Smooth muscle cell (in vitro differentiated cells): Measurements from ENCODE around the gene C8G. TPM values are rescaled to one million over a fixed set of nuclear protein-coding genes. Genes with fewer than 3 reads are reported as not detected.

Experiments
- DNase-seq: peaks from one replicate; lab custom pipeline; 2025; ENCODE audit not compliant: unreplicated experiment; lab: John Stamatoyannopoulos, UW
- H2AFZ ChIP-seq: fragments of 200-600 bp; sonication (generic); 2 replicates; pipeline ENCODE4 v1.6.0; 2016; ENCODE audit warnings: antibody characterized with exemption, low read depth, mild to moderate bottlenecking
- H3F3A ChIP-seq: fragments of 200-600 bp; sonication (generic); 2 replicates; pipeline ENCODE4 v1.6.0; 2017; ENCODE audit warnings: antibody characterized with exemption, low read depth
- H3K27ac ChIP-seq: fragments of 200-600 bp; sonication (generic); 2 replicates; pipeline ENCODE4 v1.5.1; 2016; ENCODE audit warnings: low read depth, mild to moderate bottlenecking
- H3K27me3 ChIP-seq: fragments of 200-600 bp; sonication (generic); 2 replicates; pipeline ENCODE4 v1.6.1; 2016; ENCODE audit warnings: low read depth, mild to moderate bottlenecking
- H3K36me3 ChIP-seq: fragments of 200-600 bp; sonication (generic); 2 replicates; pipeline ENCODE4 v1.5.1; 2016; ENCODE audit warnings: low read depth
- H3K4me1 ChIP-seq: fragments of 200-600 bp; sonication (generic); 2 replicates; pipeline ENCODE4 v1.5.1; 2016; ENCODE audit warnings: low read depth
- H3K4me2 ChIP-seq: fragments of 200-600 bp; sonication (generic); 2 replicates; pipeline ENCODE4 v1.6.0; 2016; ENCODE audit warnings: mild to moderate bottlenecking
- H3K4me3 ChIP-seq: fragments of 200-600 bp; sonication (generic); 2 replicates; pipeline ENCODE4 v1.5.1; 2016; ENCODE audit warnings: mild to moderate bottlenecking
- H3K79me2 ChIP-seq: fragments of 200-600 bp; sonication (generic); 2 replicates; pipeline ENCODE4 v1.6.0; 2016; ENCODE audit warnings: low read depth, mild to moderate bottlenecking
- H3K9ac ChIP-seq: fragments of 200-600 bp; sonication (generic); 2 replicates; pipeline ENCODE4 v1.6.0; 2016; ENCODE audit warnings: low read depth
- H3K9me3 ChIP-seq: fragments of 200-600 bp; sonication (generic); replicated peaks from 2 replicates; pipeline ENCODE4 v1.5.1; 2016; ENCODE audit warnings: low read depth
- H4K20me1 ChIP-seq: fragments of 200-600 bp; sonication (generic); 2 replicates; pipeline ENCODE4 v1.6.0; 2016; ENCODE audit warnings: low read depth
- WGBS: methylation state at CpG from one replicate; pipeline ENCODE4 v1.1.7; 2016; ENCODE audit warnings: low lambda C conversion rate; 5-methylcytosine and 5-hydroxymethylcytosine counted together
- polyA plus RNA-seq: library from polyadenylated mRNA; unstranded; fragments of >200 nt; fragmentation: Nextera tagmentation; extraction: Ambion mirVana; gene quantifications from 2 replicates; pipeline ENCODE4 v1.2.1, GENCODE V29; 2016
- total RNA-seq: library from RNA; depleted of rRNA; stranded (reverse); fragments of >200 nt; gene quantifications from 2 replicates; pipeline ENCODE4 v1.2.3, GENCODE V29; 2014
- TF ChIP-seq, protein P1 (sequence below): fragments of 200-600 bp; sonication (generic); IDR thresholded peaks from 2 replicates; pipeline ENCODE4 v1.5.1; 2017; ENCODE audit warnings: borderline replicate concordance, mild to moderate bottlenecking, antibody characterized with exemption; ENCODE audit not compliant: insufficient read depth, poor library complexity, severe bottlenecking

The C8G gene
- total and polyA plus RNA-seq, 2 experiments from 2014 or later, result 1.4 TPM; not detected in 1

DNA sequence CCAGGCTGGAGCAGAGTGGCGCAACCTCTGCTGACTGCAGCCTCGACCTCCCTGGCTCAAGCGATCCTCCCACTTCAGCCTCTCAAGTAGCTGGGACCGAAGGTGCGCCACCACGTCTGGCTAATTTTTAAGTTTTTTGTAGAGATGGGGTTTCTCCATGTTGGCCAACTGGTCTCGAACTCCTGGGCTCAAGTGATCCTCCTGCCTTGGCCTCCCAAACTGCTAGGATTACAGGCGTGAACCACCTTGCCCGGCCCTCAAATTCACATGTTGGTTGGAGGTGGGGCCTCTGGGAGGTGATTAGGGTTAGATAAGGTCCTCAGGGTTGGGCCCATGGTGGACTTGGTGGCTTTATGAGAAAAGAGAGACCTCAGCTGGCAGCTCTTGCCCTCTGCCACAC is 17.1 kb downstream of the C8G start:
- no peak overlapping the region for H2AFZ ChIP-seq
- TF ChIP-seq, protein P1, sequence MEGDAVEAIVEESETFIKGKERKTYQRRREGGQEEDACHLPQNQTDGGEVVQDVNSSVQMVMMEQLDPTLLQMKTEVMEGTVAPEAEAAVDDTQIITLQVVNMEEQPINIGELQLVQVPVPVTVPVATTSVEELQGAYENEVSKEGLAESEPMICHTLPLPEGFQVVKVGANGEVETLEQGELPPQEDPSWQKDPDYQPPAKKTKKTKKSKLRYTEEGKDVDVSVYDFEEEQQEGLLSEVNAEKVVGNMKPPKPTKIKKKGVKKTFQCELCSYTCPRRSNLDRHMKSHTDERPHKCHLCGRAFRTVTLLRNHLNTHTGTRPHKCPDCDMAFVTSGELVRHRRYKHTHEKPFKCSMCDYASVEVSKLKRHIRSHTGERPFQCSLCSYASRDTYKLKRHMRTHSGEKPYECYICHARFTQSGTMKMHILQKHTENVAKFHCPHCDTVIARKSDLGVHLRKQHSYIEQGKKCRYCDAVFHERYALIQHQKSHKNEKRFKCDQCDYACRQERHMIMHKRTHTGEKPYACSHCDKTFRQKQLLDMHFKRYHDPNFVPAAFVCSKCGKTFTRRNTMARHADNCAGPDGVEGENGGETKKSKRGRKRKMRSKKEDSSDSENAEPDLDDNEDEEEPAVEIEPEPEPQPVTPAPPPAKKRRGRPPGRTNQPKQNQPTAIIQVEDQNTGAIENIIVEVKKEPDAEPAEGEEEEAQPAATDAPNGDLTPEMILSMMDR, result no peak
- H3K4me2 ChIP-seq, result no peak overlapping the region
- no peaks in the 10 kb centered on the region for H3F3A ChIP-seq
- no peak overlapping the region for H3K9ac ChIP-seq
- no peak overlapping the region for H3K4me3 ChIP-seq
- no peaks in the 10 kb centered on the region for H3K79me2 ChIP-seq
- no peak for DNase-seq
- no peaks in the 10 kb centered on the region for H3K4me1 ChIP-seq
- H3K27ac ChIP-seq, result no peak overlapping the region
- no peaks in the 10 kb centered on the region for H3K9me3 ChIP-seq
- no peaks in the 10 kb centered on the region for H4K20me1 ChIP-seq
- no peaks in the 10 kb centered on the region for H3K36me3 ChIP-seq
- no peaks in the 10 kb centered on the region for H3K27me3 ChIP-seq
- 98% methylated on average over 9 of the region's 9 CpGs for WGBS

DNA sequence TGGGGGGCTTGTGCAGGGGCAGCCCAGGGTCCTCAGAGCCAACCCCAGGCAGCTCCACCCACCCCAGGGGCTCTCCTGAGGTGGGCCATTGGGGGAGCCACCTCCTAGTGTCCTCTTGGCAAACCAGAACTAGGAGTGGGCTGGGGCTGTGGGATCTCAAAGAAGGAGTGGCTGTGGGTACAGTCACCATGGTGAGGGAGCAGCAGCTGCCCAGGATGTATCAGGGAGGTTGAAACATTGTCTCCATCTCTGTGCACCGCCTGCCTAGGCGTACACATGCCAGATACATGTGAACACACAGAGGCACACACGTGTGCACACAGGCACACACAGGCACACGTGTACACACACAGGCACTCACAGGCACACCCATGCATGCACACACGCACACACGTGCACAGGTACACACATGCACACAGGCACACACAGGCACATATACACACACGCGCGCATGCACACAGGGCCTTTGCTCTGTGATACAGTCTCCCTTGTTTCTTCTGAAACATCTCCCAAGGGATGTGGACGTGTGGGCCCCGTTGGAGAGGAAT is 17.7 kb downstream of the C8G start:
- no peaks in the 10 kb centered on the region for H3K27me3 ChIP-seq
- H3K9ac ChIP-seq, result no peak overlapping the region
- TF ChIP-seq, protein P1, result no peak
- no peak for DNase-seq
- no peaks in the 10 kb centered on the region for H3K4me1 ChIP-seq
- no peak overlapping the region for H2AFZ ChIP-seq
- no peaks in the 10 kb centered on the region for H3K36me3 ChIP-seq
- H3K79me2 ChIP-seq, result no peaks in the 10 kb centered on the region
- H3K27ac ChIP-seq, result no peak overlapping the region
- H3K4me2 ChIP-seq, result peak overlapping the region; percentile 59
- no peaks in the 10 kb centered on the region for H4K20me1 ChIP-seq
- H3K9me3 ChIP-seq, result no peaks in the 10 kb centered on the region
- H3F3A ChIP-seq, result no peaks in the 10 kb centered on the region
- 78% methylated on average over 11 of the region's 11 CpGs for WGBS
- no peak overlapping the region for H3K4me3 ChIP-seq

DNA sequence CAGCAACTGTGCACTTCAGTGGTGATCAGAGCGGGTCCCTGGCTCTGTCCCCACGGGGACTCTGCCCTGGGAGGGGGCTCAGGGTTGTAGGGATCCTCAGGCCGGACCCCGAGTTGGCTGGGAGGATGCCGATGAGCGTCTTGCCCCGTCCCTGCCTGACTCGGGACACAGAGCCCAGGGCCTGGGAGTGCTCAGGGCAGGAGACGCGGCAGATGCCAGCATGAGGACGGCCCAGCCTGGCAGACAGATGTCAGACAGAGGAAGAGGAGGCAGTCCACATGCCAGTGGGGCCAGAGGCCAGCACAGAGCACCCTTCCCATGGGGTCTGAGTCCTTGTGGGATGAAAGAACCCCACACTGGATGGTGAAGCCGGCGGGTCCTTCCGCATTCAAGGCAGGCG is 18.3 kb downstream of the C8G start:
- Histone ChIP-seq H4K20me1 (no peaks in the 10 kb centered on the region), H3K27me3 (no peaks in the 10 kb centered on the region), H3K4me2 (peak overlapping the region; percentile 59), H2AFZ (no peak overlapping the region), H3K9ac (no peak overlapping the region), H3K27ac (no peak overlapping the region), H3K79me2 (no peaks in the 10 kb centered on the region), H3F3A (no peaks in the 10 kb centered on the region), H3K36me3 (no peaks in the 10 kb centered on the region), H3K4me1 (no peaks in the 10 kb centered on the region), H3K9me3 (no peaks in the 10 kb centered on the region), H3K4me3 (no peak overlapping the region)
- DNase-seq, result no peak
- 75% methylated on average over 15 of the region's 15 CpGs for WGBS
- TF ChIP-seq, protein P1, result no peak

DNA sequence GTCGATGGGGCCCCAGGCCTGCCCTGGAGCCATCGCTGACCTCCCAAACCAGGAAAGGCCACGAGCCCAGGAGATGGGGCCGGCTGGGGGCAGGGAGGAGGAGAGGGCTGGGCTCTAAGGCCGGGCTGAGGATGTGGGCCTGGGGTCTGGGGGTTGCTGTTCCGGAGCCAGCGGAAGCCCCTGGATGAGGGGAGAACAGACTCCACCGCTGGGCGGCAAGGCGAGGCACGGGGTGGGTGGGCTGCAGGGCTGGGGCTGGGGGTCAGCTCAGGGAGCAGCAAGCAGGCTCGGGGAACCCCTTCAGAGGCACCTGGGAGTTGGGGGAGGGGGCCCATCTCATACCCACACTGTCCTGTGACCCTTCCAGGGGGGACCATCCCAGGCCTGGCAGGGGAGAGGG is 18.7 kb downstream of the C8G start:
- no peaks in the 10 kb centered on the region for H3F3A ChIP-seq
- TF ChIP-seq, protein P1, result no peak
- H3K27ac ChIP-seq, result no peak overlapping the region
- H3K4me2 ChIP-seq, result peak overlapping the region; percentile 59
- no peak for DNase-seq
- no peaks in the 10 kb centered on the region for H3K36me3 ChIP-seq
- H3K4me3 ChIP-seq, result no peak overlapping the region
- H2AFZ ChIP-seq, result no peak overlapping the region
- H3K27me3 ChIP-seq, result no peaks in the 10 kb centered on the region
- H3K9ac ChIP-seq, result no peak overlapping the region
- no peaks in the 10 kb centered on the region for H3K79me2 ChIP-seq
- H3K4me1 ChIP-seq, result no peaks in the 10 kb centered on the region
- no peaks in the 10 kb centered on the region for H4K20me1 ChIP-seq
- 95% methylated on average over 12 of the region's 12 CpGs for WGBS
- no peaks in the 10 kb centered on the region for H3K9me3 ChIP-seq
